GM10248 (cell line): ENCODE data around the gene GCK.

Source experiments
- CTCF ChIA-PET: fragments of 300-600 bp; sonication (Branson Sonifier 250); formaldehyde crosslinking; extraction: SDS; loops from one replicate; lab custom pipeline; 2021; ENCODE audit warnings: antibody characterized with exemption; lab: Yijun Ruan, JAX
- POLR2A ChIA-PET: fragments of 350-650 bp; sonication (Branson Sonifier 250); formaldehyde crosslinking; extraction: SDS; loops from one replicate; lab custom pipeline; 2020; ENCODE audit warnings: antibody characterized with exemption; lab: Yijun Ruan, JAX
- DNase-seq: peaks from one replicate; pipeline ENCODE4 v3.0.0; 2012; ENCODE audit errors: extremely low spot score
- CTCF ChIP-seq: IDR thresholded peaks from 2 replicates; pipeline ENCODE4 v1.5.1; 2012; ENCODE audit warnings: mild to moderate bottlenecking, low read depth; ENCODE audit errors: extremely low read depth, missing control alignments, control extremely low read depth

The GCK gene

GRCh38 chr7:44103923-44104859 is 85.0 kb downstream of the GCK start, which contains the start of gene AEBP1:
Gene AEBP1 (plus strand): TSS chr7:44104345. CDS start chr7:44104666, 321 bp downstream.
- peak; percentile 62 for DNase-seq
- ChIA-PET CTCF (interaction anchor here (1.5 kb wide), 1 partner anchor 13 kb away, joined by 3 read pairs; no protein-coding TSS in a partner anchor), POLR2A (no interaction called here)
- TF ChIP-seq CTCF, result peak; percentile 31

- ChIA-PET POLR2A (no interaction called here), CTCF (interaction anchor here (1.2 kb wide), 1 partner anchor 18 kb away, joined by 4 read pairs; no protein-coding TSS in a partner anchor)
- TF ChIP-seq CTCF, result no peak
- no peak for DNase-seq
These were observed 85.7 kb downstream of the GCK start for GRCh38 chr7:44103566-44103922.

DNA sequence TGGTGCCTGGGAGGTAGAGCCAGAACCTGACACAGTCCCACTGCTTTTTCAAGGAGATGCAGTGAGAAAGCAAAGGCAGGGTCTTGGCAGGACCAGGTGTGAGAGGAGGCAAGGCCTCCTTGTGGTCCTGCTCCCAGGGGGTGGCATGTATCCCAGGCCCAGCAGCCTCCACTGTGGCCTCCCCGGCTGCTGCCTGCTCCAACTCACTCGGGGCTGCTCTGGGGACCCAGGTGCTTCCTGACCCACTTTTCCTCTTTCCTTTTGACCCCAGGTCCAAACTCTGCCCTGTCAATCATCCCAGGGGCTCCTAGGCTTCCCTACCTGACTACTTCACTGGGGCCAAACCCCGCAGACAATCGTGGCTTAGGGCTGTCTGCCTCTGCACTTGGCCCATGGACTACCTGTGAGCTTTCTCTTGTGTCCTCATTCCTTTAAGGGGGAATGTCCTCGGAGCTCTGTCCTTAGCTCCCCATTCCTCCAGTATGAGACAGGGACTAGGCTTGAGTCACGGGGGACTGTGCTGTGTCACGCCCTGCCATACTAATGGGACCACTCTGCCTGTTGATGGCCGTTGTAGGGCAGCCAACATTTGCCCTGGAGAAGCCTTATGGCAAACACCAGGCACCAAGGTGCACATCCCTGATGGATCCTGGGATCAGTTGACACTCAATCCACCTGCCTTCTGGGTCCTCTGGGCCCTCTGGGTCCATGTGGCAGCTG is 86.2 kb downstream of the GCK start:
- ChIA-PET CTCF (interaction anchor here (1.2 kb wide), 1 partner anchor 18 kb away, joined by 4 read pairs; no protein-coding TSS in a partner anchor), POLR2A (no interaction called here)
- TF ChIP-seq CTCF, result no peak
- no peak for DNase-seq

DNA sequence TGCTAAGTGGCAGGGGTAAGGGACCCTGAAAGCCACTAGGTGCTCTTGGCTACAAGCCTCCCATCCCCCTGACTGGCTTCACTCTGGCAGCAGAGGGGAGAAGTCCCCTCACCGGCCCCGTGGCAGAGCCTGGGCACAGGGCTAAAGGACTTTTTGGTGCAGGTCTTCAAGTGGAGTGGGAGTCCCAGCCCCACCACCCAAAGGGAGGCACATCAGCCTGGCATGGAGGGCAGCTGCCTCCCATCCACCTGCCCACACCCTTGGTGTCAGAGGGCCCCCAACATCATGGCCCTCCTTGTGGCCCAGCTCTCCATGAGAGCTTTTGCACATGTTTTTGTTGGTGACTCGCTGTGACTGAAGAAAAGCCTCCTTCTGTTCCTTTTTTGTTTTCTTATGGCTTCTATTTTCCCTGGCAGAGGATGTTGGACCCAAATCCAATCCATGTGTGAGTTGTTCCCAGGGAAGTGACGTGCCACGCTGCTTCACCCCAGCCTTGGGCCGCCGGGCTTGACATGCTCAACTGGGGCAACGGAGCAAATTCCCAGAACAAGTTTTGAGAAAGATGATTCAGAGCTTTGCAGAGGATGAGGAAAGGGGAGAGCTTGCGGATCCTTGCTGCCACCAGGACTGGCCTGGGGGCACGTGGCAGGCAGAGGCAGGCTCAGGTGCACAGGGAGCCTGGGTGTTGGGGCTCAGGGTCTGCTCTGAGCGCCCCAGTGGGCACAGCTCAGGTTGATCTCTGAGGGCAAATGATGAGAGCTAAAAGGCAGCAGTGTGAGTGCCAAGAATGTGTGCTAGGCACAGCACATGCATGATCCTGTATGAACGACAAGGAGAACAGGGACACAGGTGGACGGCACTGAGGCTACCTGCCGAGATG is 87.0 kb downstream of the GCK start:
- ChIA-PET CTCF (interaction anchor here (1.0 to 1.3 kb wide), 4 partner anchors 9 to 21 kb away, joined by 3 to 4 read pairs (median 4); partner anchors contain the start of gene POLD2), POLR2A (interaction anchor here (0.6 kb wide), 1 partner anchor 746 kb away, joined by 3 read pairs; no protein-coding TSS in a partner anchor)
- DNase-seq, result no peak
- no peak for TF ChIP-seq CTCF

DNA sequence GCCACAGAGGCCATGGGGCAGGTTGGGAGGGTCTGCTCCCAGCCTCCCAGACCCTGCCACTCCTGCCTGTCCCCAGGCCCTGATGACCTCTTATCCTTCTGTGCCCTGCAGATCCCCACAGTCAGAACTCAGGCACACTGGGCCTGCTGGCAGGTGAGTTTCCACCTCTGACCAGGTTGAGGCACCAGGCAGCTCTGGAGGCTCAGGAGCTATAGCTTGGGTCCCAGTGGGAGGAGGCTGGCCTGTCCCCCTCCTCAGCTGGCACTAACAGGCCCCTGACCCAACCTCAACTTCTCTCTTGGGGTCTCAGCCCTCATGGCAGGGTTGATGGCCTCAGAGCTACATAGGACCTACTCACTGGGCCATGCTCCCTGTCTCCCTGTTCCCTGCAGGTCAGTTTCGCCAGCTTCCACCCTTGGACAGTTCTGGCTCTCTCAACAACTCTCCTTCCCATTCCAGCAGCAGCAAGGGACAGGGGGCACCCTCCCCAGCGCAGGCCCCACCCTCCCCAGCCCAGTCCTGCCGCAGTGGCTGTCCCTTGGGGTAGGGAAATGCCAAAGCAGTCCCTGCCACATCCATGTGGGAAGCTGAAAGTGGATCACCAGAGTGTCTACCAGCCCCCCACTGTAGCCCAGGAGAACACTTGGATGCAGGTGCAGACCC is 87.8 kb downstream of the GCK start:
- no peak for TF ChIP-seq CTCF
- ChIA-PET POLR2A (interaction anchor here (0.6 kb wide), 1 partner anchor 747 kb away, joined by 3 read pairs; no protein-coding TSS in a partner anchor), CTCF (interaction anchor here (1.0 to 1.3 kb wide), 3 partner anchors 8 to 22 kb away, joined by 3 to 4 read pairs (median 3); partner anchors contain the start of gene POLD2)
- no peak for DNase-seq
